ENCODE results near the gene EXOC1. TPM values are rescaled to one million over a fixed set of nuclear protein-coding genes. Genes with fewer than 3 reads are reported as not detected.

The EXOC1 gene
- total and polyA plus RNA-seq, 2 donors from 2014 or later: 17.5 to 41.7 TPM

- Histone ChIP-seq H3K27me3 (ENCODE audit: control insufficient read depth, insufficient read depth, low read length) (no peaks in the 10 kb centered on the region), H3K36me3 (ENCODE audit: control insufficient read depth in 2 of 3, insufficient read depth in 3 of 3, low read length in 3 of 3) (peaks cover 9 to 42% (median 27%) of the 10 kb centered on the region in 3 donors), H3K4me3 (ENCODE audit: low read length in 3 of 3) (no peak overlapping the region), H3K27ac (ENCODE audit: low read depth in 2 of 2, low read length in 2 of 2) (no peak overlapping the region), H3K9ac (ENCODE audit: low read length in 3 of 3) (no peak overlapping the region), H3K9me3 (ENCODE audit: control insufficient read depth in 2 of 3, insufficient read depth in 1 of 3, low read length in 3 of 3) (no peaks in the 10 kb centered on the region), H3K4me1 (ENCODE audit: control insufficient read depth in 2 of 3, insufficient read depth in 2 of 3, low read depth in 1 of 3, low read length in 3 of 3) (no peaks in the 10 kb centered on the region)
- no peak for FAIRE-seq
- no peak for TF ChIP-seq CTCF (IDR thresholded peaks at IDR 0.05; ENCODE audit: borderline replicate concordance, extremely low read depth, insufficient read depth)
- DNase-seq: no peak
- intact Hi-C loops (cut with DNase I): no loop called here
These were observed 15.2 kb downstream of the EXOC1 start for GRCh38 chr4:55868581-55869090.

- intact Hi-C loops (cut with DNase I): no loop called here
- FAIRE-seq (no peak), DNase-seq (no peak)
- Histone ChIP-seq H3K9me3 (ENCODE audit: control insufficient read depth in 2 of 3, insufficient read depth in 1 of 3, low read length in 3 of 3) (no peaks in the 10 kb centered on the region), H3K27ac (ENCODE audit: low read depth in 2 of 2, low read length in 2 of 2) (no peak overlapping the region), H3K4me1 (ENCODE audit: control insufficient read depth in 2 of 3, insufficient read depth in 2 of 3, low read depth in 1 of 3, low read length in 3 of 3) (no peaks in the 10 kb centered on the region), H3K36me3 (ENCODE audit: control insufficient read depth in 2 of 3, insufficient read depth in 3 of 3, low read length in 3 of 3) (peaks cover 9 to 42% (median 25%) of the 10 kb centered on the region in 3 donors), H3K9ac (ENCODE audit: low read length in 3 of 3) (no peak overlapping the region), H3K27me3 (ENCODE audit: control insufficient read depth, insufficient read depth, low read length) (no peaks in the 10 kb centered on the region), H3K4me3 (ENCODE audit: low read length in 3 of 3) (no peak overlapping the region)
- TF ChIP-seq CTCF (IDR thresholded peaks at IDR 0.05; ENCODE audit: borderline replicate concordance, extremely low read depth, insufficient read depth): no peak
These were observed 17.9 kb downstream of the EXOC1 start for GRCh38 chr4:55871299-55871800.

GRCh38 chr4:55874831-55875230, 21.4 kb downstream of the EXOC1 start:
- FAIRE-seq (no peak), DNase-seq (no peak)
- Histone ChIP-seq H3K4me1 (ENCODE audit: control insufficient read depth in 2 of 3, insufficient read depth in 2 of 3, low read depth in 1 of 3, low read length in 3 of 3) (no peaks in the 10 kb centered on the region), H3K9me3 (ENCODE audit: control insufficient read depth in 2 of 3, insufficient read depth in 1 of 3, low read length in 3 of 3) (no peaks in the 10 kb centered on the region), H3K9ac (ENCODE audit: low read length in 3 of 3) (no peak overlapping the region), H3K27me3 (ENCODE audit: control insufficient read depth, insufficient read depth, low read length) (no peaks in the 10 kb centered on the region), H3K4me3 (ENCODE audit: low read length in 3 of 3) (no peak overlapping the region), H3K27ac (ENCODE audit: low read depth in 2 of 2, low read length in 2 of 2) (no peak overlapping the region), H3K36me3 (ENCODE audit: control insufficient read depth in 2 of 3, insufficient read depth in 3 of 3, low read length in 3 of 3) (peaks cover 6 to 38% (median 23%) of the 10 kb centered on the region in 3 donors)
- TF ChIP-seq CTCF (IDR thresholded peaks at IDR 0.05; ENCODE audit: borderline replicate concordance, extremely low read depth, insufficient read depth): no peak
- intact Hi-C loops (cut with DNase I): no loop called here

- H3K27me3 ChIP-seq (ENCODE audit: control insufficient read depth, insufficient read depth, low read length): no peaks in the 10 kb centered on the region
- no peak for TF ChIP-seq CTCF (IDR thresholded peaks at IDR 0.05; ENCODE audit: borderline replicate concordance, extremely low read depth, insufficient read depth)
- DNase-seq: no peak
- H3K9ac ChIP-seq (ENCODE audit: low read length in 3 of 3): no peak overlapping the region
- H3K4me3 ChIP-seq (ENCODE audit: low read length in 3 of 3): no peak overlapping the region
- H3K27ac ChIP-seq (ENCODE audit: low read depth in 2 of 2, low read length in 2 of 2): no peak overlapping the region
- intact Hi-C loops (cut with DNase I): no loop called here
- peaks cover 0 to 27% (median 16%) of the 10 kb centered on the region in 3 donors for H3K36me3 ChIP-seq (ENCODE audit: control insufficient read depth in 2 of 3, insufficient read depth in 3 of 3, low read length in 3 of 3)
- no peak for FAIRE-seq
- no peaks in the 10 kb centered on the region for H3K9me3 ChIP-seq (ENCODE audit: control insufficient read depth in 2 of 3, insufficient read depth in 1 of 3, low read length in 3 of 3)
- H3K4me1 ChIP-seq (ENCODE audit: control insufficient read depth in 2 of 3, insufficient read depth in 2 of 3, low read depth in 1 of 3, low read length in 3 of 3): no peaks in the 10 kb centered on the region
These were observed 22.9 kb downstream of the EXOC1 start for GRCh38 chr4:55876387-55876786.
